ENCODE data around the gene TMTC4.
"Not testable (repeated sequence)": the region's sequence is repeated elsewhere in the genome, so short reads cannot be mapped to it uniquely, and the experiment has no call there.

TMTC4 gene

GRCh38 chr13:100619940-100620339, 54.7 kb downstream of the TMTC4 start:
- no peak for DNase-seq (ENCODE audit: low read depth)
- no peak overlapping the region for H3K4me3 ChIP-seq (ENCODE audit: low read depth, low read length)
- TF ChIP-seq MYC (IDR thresholded peaks at IDR 0.05; ENCODE audit: low read depth, low read length) (no peak), POLR2A (IDR thresholded peaks at IDR 0.05; ENCODE audit: extremely low read depth, insufficient read length) (no peak), CTCF (IDR thresholded peaks at IDR 0.05; ENCODE audit: low read depth, low read length) (no peak)
- TF ChIP-seq, protein P1, sequence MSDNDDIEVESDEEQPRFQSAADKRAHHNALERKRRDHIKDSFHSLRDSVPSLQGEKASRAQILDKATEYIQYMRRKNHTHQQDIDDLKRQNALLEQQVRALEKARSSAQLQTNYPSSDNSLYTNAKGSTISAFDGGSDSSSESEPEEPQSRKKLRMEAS (IDR thresholded peaks at IDR 0.05; ENCODE audit: low read depth, low read length) = no peak

GRCh38 chr13:100618897-100619296, 55.7 kb downstream of the TMTC4 start:
- not testable (repeated sequence) for DNase-seq (ENCODE audit: low read depth); H3K4me3 ChIP-seq (ENCODE audit: low read depth, low read length)

DNA sequence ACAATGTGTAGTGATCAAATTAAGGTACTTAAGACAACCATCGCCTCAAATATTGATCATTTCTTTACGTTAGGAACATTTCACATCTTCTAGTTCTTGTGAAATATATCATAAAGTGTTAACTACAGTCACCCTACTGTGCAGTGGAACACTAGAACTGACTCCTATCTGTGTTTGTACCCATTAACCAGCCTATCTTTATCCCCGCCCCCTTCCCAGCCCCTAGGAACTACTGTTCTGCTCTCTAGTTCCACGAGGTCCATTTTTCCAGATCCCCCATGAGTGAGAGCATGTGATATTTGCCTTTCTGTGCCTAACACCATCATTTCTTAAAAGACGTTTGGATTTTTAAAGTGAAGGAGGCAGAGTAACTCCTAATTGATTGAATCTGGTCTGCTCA, 61.6 kb downstream of the TMTC4 start:
- H3K4me3 ChIP-seq (ENCODE audit: low read depth, low read length) = no peak overlapping the region
- no peak for TF ChIP-seq MYC (IDR thresholded peaks at IDR 0.05; ENCODE audit: low read depth, low read length)
- TF ChIP-seq, protein P1 (IDR thresholded peaks at IDR 0.05; ENCODE audit: low read depth, low read length) = no peak
- TF ChIP-seq POLR2A (IDR thresholded peaks at IDR 0.05; ENCODE audit: extremely low read depth, insufficient read length) = no peak
- TF ChIP-seq CTCF (IDR thresholded peaks at IDR 0.05; ENCODE audit: low read depth, low read length) = no peak
- DNase-seq (ENCODE audit: low read depth) = no peak

- DNase-seq (ENCODE audit: low read depth) = no peak
- no peak for TF ChIP-seq POLR2A (IDR thresholded peaks at IDR 0.05; ENCODE audit: extremely low read depth, insufficient read length)
- TF ChIP-seq MYC (IDR thresholded peaks at IDR 0.05; ENCODE audit: low read depth, low read length) = no peak
- no peak for TF ChIP-seq CTCF (IDR thresholded peaks at IDR 0.05; ENCODE audit: low read depth, low read length)
- TF ChIP-seq, protein P1 (IDR thresholded peaks at IDR 0.05; ENCODE audit: low read depth, low read length) = no peak
- H3K4me3 ChIP-seq (ENCODE audit: low read depth, low read length) = no peak overlapping the region
Observed at GRCh38 chr13:100611678-100612492, 62.7 kb downstream of the TMTC4 start.

- TF ChIP-seq CTCF (IDR thresholded peaks at IDR 0.05; ENCODE audit: low read depth, low read length) (no peak), MYC (IDR thresholded peaks at IDR 0.05; ENCODE audit: low read depth, low read length) (peak; percentile 33; the same call in 1 of the 2 replicates), POLR2A (IDR thresholded peaks at IDR 0.05; ENCODE audit: extremely low read depth, insufficient read length) (no peak)
- TF ChIP-seq, protein P1 (IDR thresholded peaks at IDR 0.05; ENCODE audit: low read depth, low read length) = peak; percentile 43; the same call in 1 of the 2 replicates
- peak; percentile 65 for DNase-seq (ENCODE audit: low read depth)
- H3K4me3 ChIP-seq (ENCODE audit: low read depth, low read length) = no peak overlapping the region
Observed at GRCh38 chr13:100610391-100611347, 63.9 kb downstream of the TMTC4 start.

GRCh38 chr13:100608906-100609305, 65.7 kb downstream of the TMTC4 start:
- H3K4me3 ChIP-seq (ENCODE audit: low read depth, low read length) = no peak overlapping the region
- TF ChIP-seq MYC (IDR thresholded peaks at IDR 0.05; ENCODE audit: low read depth, low read length) (0 out of 2 replicates have a peak, but pooled peaks have one; percentile 23), CTCF (IDR thresholded peaks at IDR 0.05; ENCODE audit: low read depth, low read length) (no peak), POLR2A (IDR thresholded peaks at IDR 0.05; ENCODE audit: extremely low read depth, insufficient read length) (no peak)
- TF ChIP-seq, protein P1 (IDR thresholded peaks at IDR 0.05; ENCODE audit: low read depth, low read length) = peak; percentile 65
- DNase-seq (ENCODE audit: low read depth) = peak; percentile 73

Measured in NB4 (cell line).